ENCODE results near the gene SPSB4. TPM values are rescaled to one million over a fixed set of nuclear protein-coding genes. Genes with fewer than 3 reads are reported as not detected.
A peak's percentile ranks its signal among the peaks of the same experiment; 100 is the strongest.

SPSB4 gene
- total RNA-seq: 1 to 10 TPM in 1 of 4 donors, not detected in 3; 3.5 TPM

GRCh38 chr3:141050576-141051442 is at the start of gene SPSB4:
TSS of gene SPSB4 (plus strand) at chr3:141051347. CDS start at chr3:141066105, 14,758 bp downstream.
- H3K4me3 ChIP-seq: peak within 1 kb of the TSS; percentile 14 to 25
- peak in 1 of 2 donors; percentile 27 for DNase-seq
- H3K36me3 ChIP-seq: no peaks in the 10 kb centered on the region
- no peak within 1 kb of the TSS for H3K27ac ChIP-seq
- no peaks in the 10 kb centered on the region for H3K9me3 ChIP-seq
- TF ChIP-seq POLR2A (IDR thresholded peaks at IDR 0.05): no peak
- TF ChIP-seq CTCF (IDR thresholded peaks at IDR 0.05): peak in 2 of 4 experiments; percentile 13 to 17
- H3K27me3 ChIP-seq: no peaks in the 10 kb centered on the region
- intact Hi-C loops (cut with DNase I; ENCODE audit: low total_unique reads): no loop called here
- peaks cover 0 to 9% of the 10 kb centered on the region in 2 donors for H3K4me1 ChIP-seq

- H3K27me3 ChIP-seq: no peaks in the 10 kb centered on the region
- H3K4me1 ChIP-seq: no peaks in the 10 kb centered on the region
- H3K4me3 ChIP-seq: no peak overlapping the region
- no peaks in the 10 kb centered on the region for H3K36me3 ChIP-seq
- intact Hi-C loops (cut with DNase I; ENCODE audit: low total_unique reads): loop anchor here (10.0 kb wide), 1 partner anchor 188 kb away; no protein-coding TSS in a partner anchor
- TF ChIP-seq CTCF (IDR thresholded peaks at IDR 0.05) (no peak), POLR2A (IDR thresholded peaks at IDR 0.05) (no peak)
- no peak overlapping the region for H3K27ac ChIP-seq
- DNase-seq: no peak
- H3K9me3 ChIP-seq: no peaks in the 10 kb centered on the region
Measured at GRCh38 chr3:141006344-141006743, 44.8 kb upstream of the SPSB4 start.

- H3K4me1 ChIP-seq: no peaks in the 10 kb centered on the region
- TF ChIP-seq CTCF (IDR thresholded peaks at IDR 0.05) (no peak), POLR2A (IDR thresholded peaks at IDR 0.05) (no peak)
- H3K4me3 ChIP-seq: no peak overlapping the region
- H3K27me3 ChIP-seq: no peaks in the 10 kb centered on the region
- no peaks in the 10 kb centered on the region for H3K36me3 ChIP-seq
- no peaks in the 10 kb centered on the region for H3K9me3 ChIP-seq
- intact Hi-C loops (cut with DNase I; ENCODE audit: low total_unique reads): loop anchor here (10.0 kb wide), 1 partner anchor 185 kb away; no protein-coding TSS in a partner anchor
- no peak for DNase-seq
- no peak overlapping the region for H3K27ac ChIP-seq
Measured at GRCh38 chr3:141009496-141009895, 41.7 kb upstream of the SPSB4 start.

GRCh38 chr3:141011232-141011996 is 39.7 kb upstream of the SPSB4 start:
- no peaks in the 10 kb centered on the region for H3K36me3 ChIP-seq

More at GRCh38 chr3:141011232-141011996, 39.7 kb upstream of the SPSB4 start:
- Histone ChIP-seq H3K4me3 (no peak overlapping the region), H3K4me1 (no peaks in the 10 kb centered on the region), H3K27me3 (no peaks in the 10 kb centered on the region), H3K9me3 (no peaks in the 10 kb centered on the region), H3K27ac (no peak overlapping the region)
- TF ChIP-seq POLR2A (IDR thresholded peaks at IDR 0.05) (no peak), CTCF (IDR thresholded peaks at IDR 0.05) (peak; percentile 59 to 75 (median 68))
- DNase-seq: peak; percentile 63 to 67
- intact Hi-C loops (cut with DNase I; ENCODE audit: low total_unique reads): no loop called here

All from uterus (tissue), 4 donors.